ENCODE measurements around the gene PLCB1.
"Not testable (repeated sequence)": the region's sequence is repeated elsewhere in the genome, so short reads cannot be mapped to it uniquely, and the experiment has no call there.

Gene PLCB1

GRCh38 chr20:8587810-8588209, 455.7 kb downstream of the PLCB1 start:
- DNase-seq: no peak
- no peak overlapping the region for H2AFZ ChIP-seq (ENCODE audit: low read depth, low read length)
- H3K4me2 ChIP-seq (ENCODE audit: insufficient read depth, low read length): no peak overlapping the region
- H3K9ac ChIP-seq (ENCODE audit: low read depth, low read length): no peak overlapping the region
- no peaks in the 10 kb centered on the region for H3K4me1 ChIP-seq (ENCODE audit: insufficient read depth, low read length)
- no peak overlapping the region for H3K27ac ChIP-seq (ENCODE audit: low read length)
- H3K36me3 ChIP-seq (ENCODE audit: insufficient read depth, low read length): no peaks in the 10 kb centered on the region
- no peak for ATAC-seq (ENCODE audit: insufficient read depth, low read depth)
- H3K9me3 ChIP-seq (ENCODE audit: insufficient read depth, low read length, severe bottlenecking): no peaks in the 10 kb centered on the region
- H3K4me3 ChIP-seq (ENCODE audit: low read depth in 1 of 2, low read length in 2 of 2): no peak overlapping the region
- H4K20me1 ChIP-seq (ENCODE audit: insufficient read depth, low read length): no peaks in the 10 kb centered on the region
- no peak for TF ChIP-seq CTCF (IDR thresholded peaks at IDR 0.05; ENCODE audit: borderline replicate concordance, extremely low read depth, low read length, poor library complexity, severe bottlenecking)
- no peak for TF ChIP-seq EZH2 (IDR thresholded peaks at IDR 0.05; ENCODE audit: borderline replicate concordance, low read depth, low read length, severe bottlenecking)
- H3K79me2 ChIP-seq (ENCODE audit: insufficient read depth, low read length): no peaks in the 10 kb centered on the region; the same call in 1 of the 2 replicates
- no peaks in the 10 kb centered on the region for H3K27me3 ChIP-seq (ENCODE audit: insufficient read depth, low read length, poor library complexity)

GRCh38 chr20:8589956-8590355, 457.9 kb downstream of the PLCB1 start:
- no peak overlapping the region for H3K27ac ChIP-seq (ENCODE audit: low read length)
- no peaks in the 10 kb centered on the region; the same call in 1 of the 2 replicates for H3K79me2 ChIP-seq (ENCODE audit: insufficient read depth, low read length)
- DNase-seq (no peak), ATAC-seq (ENCODE audit: insufficient read depth, low read depth) (no peak)
- no peaks in the 10 kb centered on the region for H3K27me3 ChIP-seq (ENCODE audit: insufficient read depth, low read length, poor library complexity)
- H4K20me1 ChIP-seq (ENCODE audit: insufficient read depth, low read length): 0 out of 2 replicates have a peak, but pooled peaks cover 3% of the 10 kb centered on the region
- H3K9me3 ChIP-seq (ENCODE audit: insufficient read depth, low read length, severe bottlenecking): no peaks in the 10 kb centered on the region
- H3K4me2 ChIP-seq (ENCODE audit: insufficient read depth, low read length): no peak overlapping the region
- no peak overlapping the region for H3K9ac ChIP-seq (ENCODE audit: low read depth, low read length)
- no peak overlapping the region for H2AFZ ChIP-seq (ENCODE audit: low read depth, low read length)
- H3K4me3 ChIP-seq (ENCODE audit: low read depth in 1 of 2, low read length in 2 of 2): no peak overlapping the region
- TF ChIP-seq EZH2 (IDR thresholded peaks at IDR 0.05; ENCODE audit: borderline replicate concordance, low read depth, low read length, severe bottlenecking): no peak
- TF ChIP-seq CTCF (IDR thresholded peaks at IDR 0.05; ENCODE audit: borderline replicate concordance, extremely low read depth, low read length, poor library complexity, severe bottlenecking): no peak
- no peaks in the 10 kb centered on the region for H3K36me3 ChIP-seq (ENCODE audit: insufficient read depth, low read length)
- H3K4me1 ChIP-seq (ENCODE audit: insufficient read depth, low read length): no peaks in the 10 kb centered on the region

- DNase-seq; H3K9ac ChIP-seq (ENCODE audit: low read depth, low read length); H3K9me3 ChIP-seq (ENCODE audit: insufficient read depth, low read length, severe bottlenecking); H3K4me3 ChIP-seq (ENCODE audit: low read depth in 1 of 2, low read length in 2 of 2); H2AFZ ChIP-seq (ENCODE audit: low read depth, low read length); H3K36me3 ChIP-seq (ENCODE audit: insufficient read depth, low read length); H3K27me3 ChIP-seq (ENCODE audit: insufficient read depth, low read length, poor library complexity); H3K4me2 ChIP-seq (ENCODE audit: insufficient read depth, low read length); ATAC-seq (ENCODE audit: insufficient read depth, low read depth); H4K20me1 ChIP-seq (ENCODE audit: insufficient read depth, low read length): not testable (repeated sequence)
- H3K4me1 ChIP-seq (ENCODE audit: insufficient read depth, low read length): peaks cover 28% of the 10 kb centered on the region
- H3K79me2 ChIP-seq (ENCODE audit: insufficient read depth, low read length): peaks cover 26% of the 10 kb centered on the region
- H3K27ac ChIP-seq (ENCODE audit: low read length): peak overlapping the region; percentile 23; the same call in 1 of the 2 replicates
Observed at GRCh38 chr20:8600910-8601541, 469.0 kb downstream of the PLCB1 start.

- peak overlapping the region; percentile 57; the same call in 1 of the 2 replicates for H3K4me2 ChIP-seq (ENCODE audit: insufficient read depth, low read length)
- peaks cover 3% of the 10 kb centered on the region for H3K9me3 ChIP-seq (ENCODE audit: insufficient read depth, low read length, severe bottlenecking)
- H3K79me2 ChIP-seq (ENCODE audit: insufficient read depth, low read length): peaks cover 26% of the 10 kb centered on the region
- no peak for DNase-seq
- H3K27me3 ChIP-seq (ENCODE audit: insufficient read depth, low read length, poor library complexity): no peaks in the 10 kb centered on the region
- H4K20me1 ChIP-seq (ENCODE audit: insufficient read depth, low read length): no peaks in the 10 kb centered on the region
- TF ChIP-seq CTCF (IDR thresholded peaks at IDR 0.05; ENCODE audit: borderline replicate concordance, extremely low read depth, low read length, poor library complexity, severe bottlenecking): no peak
- no peak overlapping the region for H3K9ac ChIP-seq (ENCODE audit: low read depth, low read length)
- peaks cover 28% of the 10 kb centered on the region for H3K4me1 ChIP-seq (ENCODE audit: insufficient read depth, low read length)
- H3K27ac ChIP-seq (ENCODE audit: low read length): peak overlapping the region; percentile 72; the same call in 1 of the 2 replicates
- peak; percentile 39; the same call in 1 of the 3 replicates for ATAC-seq (ENCODE audit: insufficient read depth, low read depth)
- no peak overlapping the region; a peak in 1 of 4 replicates for H3K4me3 ChIP-seq (ENCODE audit: low read depth in 1 of 2, low read length in 2 of 2)
- no peak overlapping the region for H2AFZ ChIP-seq (ENCODE audit: low read depth, low read length)
- H3K36me3 ChIP-seq (ENCODE audit: insufficient read depth, low read length): no peaks in the 10 kb centered on the region
Observed at GRCh38 chr20:8601542-8601912, 469.5 kb downstream of the PLCB1 start.
